Activated CD4-positive, alpha-beta T cell treated with anti-CD3 and anti-CD28 coated beads, Interleukin-2, amount 50 U/mL, for 4 hours (primary cell): ENCODE measurements around the gene CLEC4E.
"Not testable (repeated sequence)": the region's sequence is repeated elsewhere in the genome, so short reads cannot be mapped to it uniquely, and the experiment has no call there.

ENCODE experiments used
- DNase-seq, 2 experiments: peaks; one replicate each; pipeline ENCODE4 v3.0.0-alpha.2; 2020

Gene CLEC4E

GRCh38 chr12:8532045-8532444 is 8.7 kb downstream of the CLEC4E start:
- DNase-seq: no peak

DNA sequence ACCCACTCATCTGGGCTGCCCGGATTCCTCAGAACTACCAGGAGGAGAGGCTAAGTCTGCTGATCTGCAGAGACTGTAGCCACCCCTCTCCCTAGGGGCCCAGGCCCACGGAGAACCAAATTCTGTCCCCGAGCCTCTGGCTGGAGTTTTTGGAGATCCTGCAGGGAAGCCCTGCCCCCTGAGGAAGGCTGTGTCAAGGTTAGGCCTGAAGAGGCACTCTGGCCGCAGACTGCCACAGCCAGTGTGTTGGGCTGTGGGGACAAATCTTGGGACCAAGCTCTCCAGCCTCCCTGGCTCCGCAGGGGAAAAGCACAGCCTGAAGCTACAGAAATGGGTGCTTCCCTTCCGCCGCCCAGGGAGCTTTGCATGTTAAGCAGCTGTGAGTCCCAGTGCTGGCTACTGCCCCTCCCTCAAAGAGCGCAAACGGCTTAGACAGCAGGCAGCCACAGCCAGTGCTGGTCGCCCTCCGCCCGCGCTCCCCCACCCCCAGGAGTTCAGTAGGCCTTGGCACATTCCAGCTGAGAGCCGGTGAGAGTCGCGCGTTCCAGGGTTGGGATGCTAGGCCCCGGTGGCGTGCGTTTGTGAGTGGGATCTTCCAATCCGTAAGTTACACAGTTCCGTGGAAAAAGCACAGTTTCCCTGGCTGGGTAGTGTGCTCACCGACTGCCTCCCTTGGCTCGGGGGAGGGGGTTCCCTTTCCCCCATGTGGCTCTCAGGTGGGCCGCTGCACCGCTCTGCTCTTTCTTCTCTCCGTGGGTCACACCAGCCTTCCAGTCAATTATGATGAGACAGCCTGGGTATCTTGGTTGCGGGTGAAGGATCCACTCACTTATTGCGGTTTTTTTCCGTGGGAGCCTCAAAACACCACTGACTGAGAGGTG is 13.2 kb downstream of the CLEC4E start:
- no peak for DNase-seq

- DNase-seq: no peak
Measured at GRCh38 chr12:8519171-8519570, 21.5 kb downstream of the CLEC4E start.

- DNase-seq: no peak
Measured at GRCh38 chr12:8517971-8518370, 22.7 kb downstream of the CLEC4E start.

DNA sequence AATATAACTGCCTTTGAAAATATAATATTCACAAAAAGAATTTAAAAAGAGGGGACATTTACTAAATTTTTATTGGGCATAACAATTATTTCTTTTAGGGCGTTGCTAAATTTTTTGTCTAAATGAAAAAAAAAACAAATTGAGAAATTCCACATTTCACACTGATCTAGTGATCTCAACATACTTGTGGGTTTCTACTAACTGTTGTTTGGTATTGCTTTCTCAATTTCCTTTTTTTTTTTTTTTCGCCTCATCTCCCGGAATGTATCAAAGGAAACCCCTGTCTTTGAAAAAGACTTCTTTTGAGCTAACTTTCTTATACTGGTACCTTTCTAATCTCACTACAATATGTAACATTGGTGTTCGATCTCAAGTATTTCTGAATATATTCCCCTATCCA is 27.4 kb downstream of the CLEC4E start, which contains the start of gene CLEC4D:
Gene CLEC4D (plus strand): TSS at position 248 of the 400 bp plus-strand sequence. CDS start 230 bp downstream, outside the sequence.
- DNase-seq: no peak

DNA sequence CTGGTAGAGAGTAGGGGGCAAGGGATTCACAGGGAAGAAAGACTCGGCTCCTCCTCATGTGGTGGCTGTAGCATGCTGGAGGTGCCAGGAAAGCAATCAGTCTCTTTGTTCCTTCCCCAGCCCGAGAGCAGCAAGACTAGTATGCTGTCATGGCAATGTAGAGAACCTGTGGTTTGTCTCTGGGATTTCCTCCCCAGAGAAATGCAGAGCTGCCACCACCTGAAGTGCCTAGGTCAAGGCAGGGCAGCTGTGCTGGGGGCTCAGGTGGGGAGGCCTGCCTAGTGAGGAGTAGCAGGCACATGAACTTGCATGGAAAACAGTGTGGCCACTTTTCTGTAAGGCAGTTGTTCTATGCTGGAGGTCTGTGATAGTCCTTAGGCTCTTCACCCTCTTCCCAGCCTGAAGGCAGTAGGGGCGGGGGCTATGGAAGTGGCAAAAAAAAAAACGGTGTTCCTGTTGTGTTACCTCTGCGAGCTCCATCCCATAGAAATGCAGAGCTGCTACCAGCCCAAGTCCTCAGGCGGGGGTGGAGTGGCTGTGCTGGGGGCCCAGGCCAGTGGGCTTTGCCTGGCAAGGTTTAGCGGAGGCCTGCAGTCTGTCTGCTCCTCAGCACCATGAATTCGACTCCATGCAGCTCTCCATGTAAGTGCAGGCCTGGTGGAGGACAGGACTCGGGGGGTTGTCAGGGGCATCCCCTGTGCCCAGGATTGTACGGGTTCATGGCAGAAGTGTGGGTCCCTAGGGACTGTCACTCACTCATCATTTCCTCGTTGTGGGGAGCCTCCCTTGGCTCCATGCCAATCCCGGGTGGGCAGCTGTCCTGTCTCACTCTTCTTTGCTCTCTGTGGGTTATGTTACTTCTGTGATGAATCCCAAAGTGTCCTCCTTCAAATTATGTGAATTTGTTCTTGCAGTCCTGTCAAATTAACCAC is 31.5 kb downstream of the CLEC4E start:
- DNase-seq: no peak

DNA sequence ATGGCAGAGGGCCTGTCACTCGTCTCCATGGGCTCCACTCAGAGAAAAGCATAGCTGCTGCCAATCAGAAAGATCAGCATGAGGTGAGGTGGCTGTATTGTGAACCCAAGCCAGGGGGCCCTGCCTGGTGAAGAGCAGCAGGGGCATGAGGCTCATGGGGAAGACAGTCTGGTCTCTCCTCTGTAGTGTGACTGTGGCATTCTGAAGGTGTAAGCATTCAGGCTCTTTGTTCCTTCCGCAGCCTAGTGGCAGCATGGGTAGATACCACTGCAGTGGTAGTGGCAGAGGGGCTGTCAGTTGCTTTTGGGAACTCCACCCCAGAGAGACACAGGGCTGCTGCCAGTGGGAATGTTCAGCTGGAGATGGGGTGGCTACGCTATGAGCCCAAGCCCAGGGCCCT is 32.5 kb downstream of the CLEC4E start:
- DNase-seq: no peak

GRCh38 chr12:8507596-8507995 is 33.1 kb downstream of the CLEC4E start:
- DNase-seq: no peak

- DNase-seq: no peak
Measured at GRCh38 chr12:8504351-8504750, 36.4 kb downstream of the CLEC4E start.

- no peak for DNase-seq
Measured at GRCh38 chr12:8501720-8502119, 39.0 kb downstream of the CLEC4E start.

DNA sequence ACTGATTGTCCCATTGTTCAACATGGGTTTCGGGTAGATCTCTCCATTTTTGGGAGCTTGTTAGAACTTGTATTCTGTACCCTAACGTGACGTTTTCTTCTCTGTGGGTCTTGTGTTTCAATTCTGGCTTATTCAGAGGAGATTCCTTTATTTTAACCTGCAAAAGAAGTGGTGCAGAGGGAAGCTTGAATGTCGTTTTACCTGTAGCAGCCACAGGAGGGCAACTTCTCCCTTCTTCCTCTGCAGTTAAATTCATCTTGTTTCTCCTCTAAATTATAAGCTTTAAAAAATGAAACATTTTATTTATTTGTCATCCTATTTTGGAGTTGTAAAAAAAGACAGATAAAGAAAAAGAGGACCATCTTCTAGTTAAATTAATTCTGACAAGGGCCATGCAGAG is 41.1 kb downstream of the CLEC4E start:
- DNase-seq: no peak

GRCh38 chr12:8496074-8496473 is 44.6 kb downstream of the CLEC4E start:
- DNase-seq: not testable (repeated sequence)

GRCh38 chr12:8495671-8496070 is 45.0 kb downstream of the CLEC4E start:
- not testable (repeated sequence) for DNase-seq

- peak; percentile 5 to 9 for DNase-seq
Measured at GRCh38 chr12:8493084-8493483, 47.6 kb downstream of the CLEC4E start.

DNA sequence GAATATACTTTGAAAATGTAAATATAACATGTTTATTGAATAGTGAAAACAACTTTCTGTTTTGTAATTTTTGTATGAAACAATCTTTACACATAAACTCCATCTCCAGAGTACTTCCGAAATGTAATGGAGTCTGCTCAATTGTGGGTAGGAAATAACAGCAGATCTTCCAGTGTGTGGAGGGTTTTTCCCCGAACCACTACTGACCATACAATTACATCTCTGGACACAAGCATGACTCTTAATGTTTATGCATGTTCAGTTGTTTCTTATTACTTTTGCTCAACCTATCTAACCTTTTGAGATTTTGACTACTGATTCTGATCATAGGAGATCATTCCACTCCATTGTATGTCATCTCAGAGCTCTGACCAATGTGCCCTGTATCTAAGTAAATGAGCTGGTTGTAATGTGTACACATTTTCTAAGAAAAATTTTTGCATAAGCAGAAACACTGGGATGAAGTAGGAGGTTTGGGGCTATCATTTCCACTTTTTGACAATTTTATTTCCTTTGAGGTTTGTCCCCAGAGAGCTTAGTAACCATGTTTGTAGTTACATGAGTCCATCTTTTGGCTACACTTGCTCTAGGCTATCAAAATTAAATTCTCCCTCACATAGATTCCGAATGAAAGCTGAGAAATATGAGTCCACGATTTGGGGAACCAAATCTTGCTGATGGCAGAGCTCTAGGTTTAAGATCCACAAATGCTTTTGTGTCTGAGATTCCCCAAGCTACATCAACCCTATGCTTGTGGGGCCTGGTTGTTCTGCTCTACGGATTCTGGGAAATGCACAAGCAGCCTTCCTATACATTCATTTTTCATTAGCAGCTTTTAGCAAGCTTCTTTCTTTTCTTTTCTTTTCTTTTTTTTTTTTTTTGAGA is 48.8 kb downstream of the CLEC4E start:
- DNase-seq: no peak
